ENCODE measurements around the gene PNLIPRP3. TPM values are rescaled to one million over a fixed set of nuclear protein-coding genes. Genes with fewer than 3 reads are reported as not detected.
"Not testable (repeated sequence)": the region's sequence is repeated elsewhere in the genome, so short reads cannot be mapped to it uniquely, and the experiment has no call there.

Gene PNLIPRP3
- not detected for total RNA-seq
- polyA plus RNA-seq: not detected
- long read RNA-seq, donor 1: 0 reads
- long read RNA-seq, donor 2: 0 reads
- long read RNA-seq, donor 3: 0 reads

GRCh38 chr10:116427671-116428070, at the start of gene PNLIPRP3:
PNLIPRP3 (plus strand) TSS chr10:116427847; CDS start chr10:116428013, 166 bp downstream.
- no peaks in the 10 kb centered on the region for H3K36me3 ChIP-seq
- no peak within 1 kb of the TSS for H3K27ac ChIP-seq
- DNase-seq (no peak), ATAC-seq (no peak)
- H3K9me3 ChIP-seq: no peaks in the 10 kb centered on the region
- H3K4me3 ChIP-seq: no peak within 1 kb of the TSS
- H3K4me1 ChIP-seq: no peaks in the 10 kb centered on the region
- H3K27me3 ChIP-seq: peaks cover 0 to 2% (median 0%) of the 10 kb centered on the region in 7 donors
- TF ChIP-seq CTCF (IDR thresholded peaks at IDR 0.05): no peak
- WGBS, 2 donors: 79 to 86% methylated on average over 2 of the region's 2 CpGs
- intact Hi-C loops (cut with DNase I): no loop called here

- intact Hi-C loops (cut with DNase I): loop anchor here in 8 of 10 donors (10.0 kb wide), 5 partner anchors 677 to 1237 kb away; no protein-coding TSS in a partner anchor
- Histone ChIP-seq H3K9me3 (no peaks in the 10 kb centered on the region), H3K4me3 (no peak overlapping the region), H3K4me1 (no peaks in the 10 kb centered on the region), H3K36me3 (no peaks in the 10 kb centered on the region), H3K27ac (no peak overlapping the region), H3K27me3 (no peaks in the 10 kb centered on the region)
- ATAC-seq (no peak), DNase-seq (no peak)
- TF ChIP-seq CTCF (IDR thresholded peaks at IDR 0.05): no peak
- 83 to 88% methylated on average over 5 of the region's 5 CpGs for WGBS, 2 donors
Observed at GRCh38 chr10:116382290-116382689, 45.4 kb upstream of the PNLIPRP3 start.

- 79 to 85% methylated on average over 2 of the region's 2 CpGs for WGBS, 2 donors
- no peak for DNase-seq
- Histone ChIP-seq H3K4me1 (no peaks in the 10 kb centered on the region), H3K36me3 (no peaks in the 10 kb centered on the region), H3K4me3 (no peak overlapping the region), H3K9me3 (no peaks in the 10 kb centered on the region), H3K27me3 (peaks cover 0 to 5% (median 0%) of the 10 kb centered on the region in 7 donors), H3K27ac (no peak overlapping the region)
- intact Hi-C loops (cut with DNase I): loop anchor here in 9 of 10 donors (5.0 to 10.0 kb wide), 9 partner anchors 583 to 1241 kb away; no protein-coding TSS in a partner anchor
- no peak for ATAC-seq
- no peak for TF ChIP-seq CTCF (IDR thresholded peaks at IDR 0.05)
Observed at GRCh38 chr10:116385311-116385710, 42.3 kb upstream of the PNLIPRP3 start.

GRCh38 chr10:116385994-116386809, 41.4 kb upstream of the PNLIPRP3 start:
- ATAC-seq (no peak), DNase-seq (no peak)
- WGBS, 2 donors: 0% methylated on average over 1 of the region's 1 CpG
- Histone ChIP-seq H3K27me3 (peaks cover 0 to 5% (median 0%) of the 10 kb centered on the region in 7 donors), H3K36me3 (no peaks in the 10 kb centered on the region), H3K4me3 (no peak overlapping the region), H3K27ac (no peak overlapping the region), H3K4me1 (no peaks in the 10 kb centered on the region), H3K9me3 (no peaks in the 10 kb centered on the region)
- TF ChIP-seq CTCF (IDR thresholded peaks at IDR 0.05): peak; percentile 11 to 67 (median 59)
- intact Hi-C loops (cut with DNase I): loop anchor here in 9 of 10 donors (5.0 to 10.0 kb wide), 9 partner anchors 584 to 1241 kb away; no protein-coding TSS in a partner anchor

GRCh38 chr10:116393246-116393831, 34.3 kb upstream of the PNLIPRP3 start:
- H3K27ac ChIP-seq, H3K27me3 ChIP-seq, H3K36me3 ChIP-seq, H3K4me3 ChIP-seq, H3K9me3 ChIP-seq, DNase-seq, H3K4me1 ChIP-seq, ATAC-seq: not testable (repeated sequence)
- 92 to 97% methylated on average over 39 to 43 of the region's 43 CpGs for WGBS, 2 donors
- intact Hi-C loops (cut with DNase I): loop anchor here in 1 of 10 donors (10.0 kb wide), 1 partner anchor 599 kb away; no protein-coding TSS in a partner anchor

Data from heart right ventricle (tissue), 16 donors.